Measurements from ENCODE around the gene ELOB.

ELOB gene

DNA sequence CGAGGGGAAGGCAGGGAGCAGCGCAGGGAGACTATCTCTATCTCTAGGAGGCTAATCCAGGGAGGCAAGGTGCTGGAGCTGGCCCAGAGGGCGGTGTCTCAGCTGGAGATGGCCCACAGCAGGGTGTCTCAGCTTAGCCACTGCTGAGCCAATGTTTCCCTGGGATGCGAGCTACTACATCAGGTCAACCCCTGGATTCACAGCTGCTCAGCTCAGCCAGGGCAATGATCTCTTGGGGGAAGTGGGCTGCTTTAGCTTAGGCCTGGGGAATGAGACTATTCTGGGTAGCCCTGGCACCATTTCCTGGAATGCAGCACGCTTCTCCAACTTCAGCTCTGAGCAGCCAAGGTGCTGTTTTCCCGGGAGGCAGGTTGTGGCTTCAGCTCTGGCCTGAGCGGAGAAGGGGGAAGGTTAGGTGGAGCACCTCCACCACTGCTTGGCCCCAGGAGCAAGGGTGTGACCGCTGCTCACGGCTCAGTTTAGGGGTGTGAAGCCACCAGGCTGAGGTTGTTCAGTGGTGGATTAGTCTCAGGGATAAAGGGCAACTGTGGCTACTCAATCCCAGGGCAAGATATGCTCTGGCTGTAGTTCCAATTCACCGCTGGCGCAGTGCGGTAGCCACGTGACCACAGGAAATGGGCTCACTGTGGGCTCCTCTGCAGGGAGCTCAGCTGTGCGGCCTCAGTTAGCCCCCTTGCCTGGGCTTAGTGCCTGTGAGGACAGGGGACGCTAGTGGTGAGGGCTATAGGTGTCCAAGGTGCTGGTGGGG lies 34.8 kb upstream of the ELOB start:
- in situ Hi-C loops (cut with MboI; ENCODE audit: low pct_unique_long_range_greater_than_20kb, low sequenced_read_pairs) = no loop called here
- DNase-seq = no peak

DNA sequence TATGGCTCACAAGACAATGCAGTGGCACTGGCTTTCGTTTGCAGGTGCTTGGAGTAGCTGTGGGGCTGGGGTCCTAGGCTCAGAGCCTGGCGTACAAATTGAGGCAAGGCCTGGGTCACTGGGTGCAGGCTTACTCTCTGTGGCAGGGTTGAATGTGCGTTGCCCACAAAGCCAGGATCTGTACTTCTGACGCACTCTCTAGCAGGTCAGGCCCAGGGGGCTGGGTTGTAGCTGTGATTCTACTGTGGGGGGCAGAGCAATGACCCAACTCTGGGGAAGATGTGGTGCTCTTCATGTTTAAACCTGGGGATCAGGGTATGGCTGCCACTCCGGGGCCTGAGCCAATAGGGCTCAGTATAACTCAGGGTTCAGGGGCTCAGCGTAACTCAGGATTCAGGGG lies 33.6 kb upstream of the ELOB start:
- in situ Hi-C loops (cut with MboI; ENCODE audit: low pct_unique_long_range_greater_than_20kb, low sequenced_read_pairs) = no loop called here
- no peak for DNase-seq

DNA sequence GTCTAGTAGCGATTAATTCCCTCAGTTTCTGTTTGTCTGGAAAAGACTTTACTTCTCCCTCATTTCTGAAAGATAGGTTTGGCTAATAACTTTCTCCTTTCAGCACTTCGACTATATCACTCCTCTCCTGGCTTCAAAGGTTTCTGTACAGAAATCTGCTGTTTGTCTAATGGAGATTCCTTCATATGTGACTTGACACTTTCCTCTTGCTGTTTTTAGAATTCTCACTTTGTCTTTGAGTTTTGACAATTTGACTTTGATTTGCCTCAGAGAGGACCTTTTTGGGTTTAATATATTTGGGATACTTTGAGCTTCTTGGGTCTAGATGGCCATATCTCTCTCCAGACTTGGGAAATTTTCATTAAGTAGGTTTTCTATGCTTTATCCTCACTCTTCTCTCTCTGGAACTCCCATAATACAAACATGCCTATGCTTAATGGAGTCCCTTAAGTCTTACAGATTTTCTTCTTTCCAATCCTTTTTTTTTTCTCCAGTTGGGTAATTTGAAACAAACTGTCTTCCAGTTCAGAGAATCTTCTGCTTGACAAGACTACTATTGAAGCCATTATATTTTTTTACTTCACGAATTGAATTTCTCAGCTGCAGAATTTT lies 32.2 kb upstream of the ELOB start:
- in situ Hi-C loops (cut with MboI; ENCODE audit: low pct_unique_long_range_greater_than_20kb, low sequenced_read_pairs) = no loop called here
- no peak for DNase-seq

DNA sequence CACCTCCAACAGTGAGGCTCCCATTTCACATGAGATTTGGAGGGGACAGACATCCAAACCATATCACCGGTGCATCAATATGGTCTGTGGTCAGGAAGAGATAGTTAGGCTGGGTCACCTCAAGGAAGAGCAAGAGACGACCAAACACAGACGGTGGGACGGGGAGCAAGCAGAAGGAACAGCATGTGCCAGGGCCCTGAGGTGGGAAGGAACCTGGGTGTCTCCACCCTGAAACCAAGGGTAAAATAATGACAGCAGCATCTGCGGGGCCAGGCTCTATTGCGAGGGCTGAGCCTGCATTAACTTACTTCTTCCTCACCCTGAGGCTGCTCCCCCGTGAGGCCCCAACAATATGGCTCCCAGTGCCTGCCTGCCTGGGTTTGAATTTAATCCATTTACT lies 31.1 kb upstream of the ELOB start:
- no peak for DNase-seq
- in situ Hi-C loops (cut with MboI; ENCODE audit: low pct_unique_long_range_greater_than_20kb, low sequenced_read_pairs) = no loop called here

DNA sequence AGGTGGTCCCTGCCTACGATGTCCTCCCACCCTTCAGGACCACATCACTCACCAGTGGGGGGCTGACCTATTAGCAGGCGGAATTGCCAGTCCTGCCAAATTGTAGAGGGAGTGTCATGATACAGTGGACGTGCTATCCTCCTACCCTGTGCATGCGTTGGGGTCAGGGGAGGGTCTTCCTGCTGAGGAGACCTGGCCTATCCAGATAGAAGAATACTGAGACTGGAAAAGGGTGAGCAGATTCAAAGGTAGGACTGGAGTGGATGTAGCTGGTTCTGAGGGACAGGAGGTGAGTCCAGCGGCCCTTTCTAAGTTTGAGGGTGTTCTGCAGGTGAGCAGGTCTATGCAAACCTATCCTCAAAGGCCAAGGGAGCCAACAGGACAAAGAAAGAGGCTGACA lies 29.2 kb upstream of the ELOB start:
- in situ Hi-C loops (cut with MboI; ENCODE audit: low pct_unique_long_range_greater_than_20kb, low sequenced_read_pairs) = no loop called here
- no peak for DNase-seq

DNA sequence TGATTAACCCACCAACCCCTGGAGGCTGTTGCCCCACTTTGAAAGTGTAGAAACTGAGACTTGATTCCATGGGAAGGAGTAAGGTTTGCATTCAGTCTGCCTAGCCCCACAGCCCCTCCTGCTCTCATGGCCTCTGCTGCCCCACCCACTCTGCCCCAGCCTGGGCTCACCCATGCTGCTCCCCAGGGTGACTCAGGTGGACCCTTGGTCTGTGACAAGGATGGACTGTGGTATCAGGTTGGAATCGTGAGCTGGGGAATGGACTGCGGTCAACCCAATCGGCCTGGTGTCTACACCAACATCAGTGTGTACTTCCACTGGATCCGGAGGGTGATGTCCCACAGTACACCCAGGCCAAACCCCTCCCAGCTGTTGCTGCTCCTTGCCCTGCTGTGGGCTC lies 27.6 kb upstream of the ELOB start:
- DNase-seq = no peak
- in situ Hi-C loops (cut with MboI; ENCODE audit: low pct_unique_long_range_greater_than_20kb, low sequenced_read_pairs) = no loop called here

DNA sequence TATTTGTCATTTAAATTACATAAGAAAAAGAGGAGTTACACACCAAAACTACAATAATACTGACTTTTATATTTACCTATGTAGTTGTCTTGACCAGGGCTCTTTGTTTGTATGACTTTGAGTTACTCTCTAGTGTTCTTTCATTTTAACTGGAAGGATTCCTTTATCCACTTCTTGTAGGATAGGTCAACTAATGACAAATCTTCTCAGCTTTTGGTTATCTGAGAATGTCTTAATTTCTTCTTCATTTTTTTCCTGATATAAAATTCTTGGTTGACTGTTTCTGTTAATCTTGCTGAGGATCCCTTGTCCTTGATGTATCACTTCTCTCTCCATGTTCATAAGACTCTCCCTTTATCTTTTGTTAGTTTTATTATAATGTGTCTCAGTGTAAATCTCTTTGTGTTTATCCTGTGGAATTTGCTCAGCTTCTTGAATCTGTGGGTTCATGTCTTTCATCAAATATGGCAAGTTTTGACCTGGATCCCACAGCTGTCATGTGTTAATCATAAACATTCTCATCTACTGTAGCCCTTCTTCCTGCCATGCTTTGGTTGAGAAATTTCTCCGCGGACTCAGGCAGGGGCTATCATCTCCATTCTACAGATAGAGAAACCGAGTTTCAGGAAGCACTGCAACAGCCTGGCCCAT lies 26.6 kb upstream of the ELOB start:
- no peak for DNase-seq
- in situ Hi-C loops (cut with MboI; ENCODE audit: low pct_unique_long_range_greater_than_20kb, low sequenced_read_pairs) = no loop called here

DNA sequence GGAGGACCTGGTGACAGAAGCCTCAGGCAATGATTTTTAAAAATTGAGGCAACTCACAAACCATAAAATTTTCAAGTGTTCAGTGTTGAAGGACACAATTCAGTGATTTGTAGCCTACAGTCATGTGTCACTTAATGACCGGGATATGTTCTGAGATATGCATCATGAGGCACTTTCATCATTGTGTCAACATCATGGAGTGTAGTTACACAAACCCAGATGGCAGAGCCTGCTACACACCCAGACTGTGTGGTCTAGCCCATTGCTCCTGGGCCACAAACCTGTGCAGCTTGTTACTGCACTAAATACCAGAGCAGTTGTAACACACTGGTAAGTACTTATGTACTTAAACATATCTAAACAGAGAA lies 22.8 kb upstream of the ELOB start:
- no peak for DNase-seq
- in situ Hi-C loops (cut with MboI; ENCODE audit: low pct_unique_long_range_greater_than_20kb, low sequenced_read_pairs) = no loop called here

DNA sequence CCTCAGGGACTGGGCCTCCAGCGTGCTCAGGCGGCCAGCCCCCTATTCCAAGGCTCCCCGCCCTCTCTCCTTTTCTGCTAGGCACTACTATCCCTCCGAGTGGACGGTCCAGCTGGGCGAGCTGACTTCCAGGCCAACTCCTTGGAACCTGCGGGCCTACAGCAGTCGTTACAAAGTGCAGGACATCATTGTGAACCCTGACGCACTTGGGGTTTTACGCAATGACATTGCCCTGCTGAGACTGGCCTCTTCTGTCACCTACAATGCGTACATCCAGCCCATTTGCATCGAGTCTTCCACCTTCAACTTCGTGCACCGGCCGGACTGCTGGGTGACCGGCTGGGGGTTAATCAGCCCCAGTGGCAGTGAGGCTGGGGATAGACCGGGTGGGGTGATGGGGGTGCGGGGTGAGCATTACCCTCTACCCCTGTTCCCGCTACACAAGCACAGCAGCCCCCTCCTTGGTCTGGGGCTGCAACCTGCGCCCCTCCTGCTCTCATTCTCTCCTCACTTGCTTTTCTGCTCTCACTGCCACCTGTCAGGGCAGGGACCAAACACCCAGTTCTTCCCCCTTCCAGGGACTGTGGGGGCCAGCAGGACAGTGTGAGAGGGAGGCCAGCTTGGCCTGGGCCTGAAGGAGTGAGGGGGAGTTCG lies 22.3 kb upstream of the ELOB start:
- in situ Hi-C loops (cut with MboI; ENCODE audit: low pct_unique_long_range_greater_than_20kb, low sequenced_read_pairs) = no loop called here
- DNase-seq = no peak

DNA sequence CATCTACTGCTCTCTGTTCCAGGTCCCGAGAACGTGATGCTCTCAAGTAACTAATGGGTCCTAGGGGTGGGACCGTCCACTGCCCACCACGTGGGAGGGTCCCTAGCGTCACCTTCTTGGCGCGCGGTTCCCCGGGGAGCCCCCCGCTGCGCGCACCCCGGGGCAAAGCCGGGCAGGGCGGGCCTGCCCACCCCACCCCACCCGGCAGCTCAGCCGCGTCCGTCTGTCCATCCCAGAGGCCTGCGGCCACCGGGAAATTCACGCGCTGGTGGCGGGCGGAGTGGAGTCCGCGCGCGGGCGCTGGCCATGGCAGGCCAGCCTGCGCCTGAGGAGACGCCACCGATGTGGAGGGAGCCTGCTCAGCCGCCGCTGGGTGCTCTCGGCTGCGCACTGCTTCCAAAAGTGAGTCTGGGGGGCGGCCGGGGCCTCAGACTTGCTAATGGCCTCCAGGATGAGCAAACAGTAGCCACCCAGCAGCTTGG lies 21.7 kb upstream of the ELOB start:
- in situ Hi-C loops (cut with MboI; ENCODE audit: low pct_unique_long_range_greater_than_20kb, low sequenced_read_pairs) = no loop called here
- DNase-seq = no peak

DNA sequence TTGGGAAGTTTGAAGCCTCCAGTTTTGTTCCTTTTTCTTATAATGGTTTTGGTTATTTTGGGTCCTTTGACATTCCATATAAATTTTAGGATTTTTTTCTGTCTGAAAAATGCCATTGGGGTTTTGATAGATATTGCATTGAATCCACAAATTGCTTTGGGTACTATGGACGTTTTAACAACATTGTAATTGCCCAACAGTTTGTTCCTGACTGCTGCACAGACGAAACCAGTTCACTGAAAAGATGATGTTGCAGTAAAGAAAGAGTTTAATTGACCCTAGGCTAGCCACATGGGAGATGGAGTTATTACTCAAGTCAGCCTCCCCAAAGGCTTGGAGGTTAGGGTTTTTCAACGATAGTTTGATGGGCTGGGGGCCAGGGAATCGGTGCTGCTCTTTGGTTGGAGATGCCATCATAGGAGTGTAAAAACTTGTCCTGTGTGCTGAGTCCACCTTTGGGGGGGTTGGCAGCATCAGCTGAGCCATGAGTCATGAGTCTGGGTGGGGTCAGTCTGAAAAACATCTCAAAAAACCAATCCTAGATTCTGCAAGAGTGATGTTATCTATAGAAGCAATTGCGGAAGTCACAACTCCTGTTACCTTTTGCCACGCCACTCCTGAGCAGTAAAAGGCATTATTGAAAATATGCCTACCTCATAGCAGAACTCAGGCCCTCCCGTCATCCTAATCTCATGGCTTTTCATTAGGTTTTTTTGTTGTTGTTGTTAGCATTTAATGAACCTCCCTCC lies 18.5 kb upstream of the ELOB start:
- no peak for DNase-seq
- in situ Hi-C loops (cut with MboI; ENCODE audit: low pct_unique_long_range_greater_than_20kb, low sequenced_read_pairs) = no loop called here

DNA sequence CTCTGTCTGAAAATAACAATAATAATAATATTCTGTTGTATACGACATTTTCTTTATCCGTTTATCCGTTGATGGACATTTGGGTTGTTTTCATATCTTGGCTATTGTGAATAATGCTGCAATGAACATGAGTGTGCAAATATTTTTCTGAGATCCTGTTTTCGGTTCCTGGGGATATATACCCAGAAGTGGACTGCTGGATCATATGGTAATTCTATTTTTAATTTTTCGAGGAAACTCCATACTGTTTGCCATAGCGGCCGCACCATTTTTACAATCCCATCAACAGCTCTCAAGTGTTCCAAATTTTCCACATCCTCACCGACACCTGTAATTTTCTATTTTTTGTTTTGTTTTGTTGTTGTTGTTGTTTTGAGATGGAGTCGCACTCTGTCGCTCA lies 15.9 kb upstream of the ELOB start:
- in situ Hi-C loops (cut with MboI; ENCODE audit: low pct_unique_long_range_greater_than_20kb, low sequenced_read_pairs) = no loop called here
- DNase-seq = no peak

DNA sequence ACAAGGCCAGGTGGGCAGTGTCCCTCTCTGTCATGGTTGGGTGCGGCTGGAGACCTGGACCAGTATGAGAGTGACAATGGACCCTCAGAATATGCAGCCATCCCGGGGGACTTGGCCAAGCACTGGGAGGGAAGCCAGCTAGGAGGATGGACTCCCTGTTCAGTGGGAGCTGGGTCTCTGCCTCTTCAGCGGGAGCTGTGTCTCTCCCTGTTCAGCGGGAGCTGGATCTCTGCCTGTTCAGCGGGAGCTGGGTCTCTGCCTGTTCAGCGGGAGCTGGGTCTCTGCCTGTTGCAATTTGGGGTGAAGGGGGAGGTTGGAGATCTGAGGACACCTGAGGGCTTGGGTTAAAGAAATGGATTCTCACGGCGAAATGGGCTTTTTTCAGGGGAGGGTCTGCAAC lies 14.1 kb upstream of the ELOB start:
- in situ Hi-C loops (cut with MboI; ENCODE audit: low pct_unique_long_range_greater_than_20kb, low sequenced_read_pairs) = no loop called here
- DNase-seq = no peak

DNA sequence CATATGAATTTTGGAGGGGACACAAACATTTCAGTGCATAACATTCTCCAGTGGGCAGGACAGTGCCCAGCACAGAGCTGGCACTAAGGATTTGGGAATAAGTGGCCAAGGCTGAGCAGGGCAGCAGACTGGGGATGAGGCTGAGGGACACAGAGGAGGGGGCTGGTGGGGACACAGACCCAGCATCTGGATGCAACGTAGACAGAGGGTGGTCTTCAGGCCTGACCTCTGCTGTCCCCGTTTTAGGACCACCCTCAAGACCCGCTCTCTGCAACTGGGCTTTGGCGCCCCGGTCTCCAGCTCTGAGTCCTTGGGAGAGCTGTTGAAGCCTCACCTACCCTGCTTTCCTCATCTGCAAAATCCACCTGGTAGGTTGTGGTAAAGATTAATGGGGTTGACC lies 13.6 kb upstream of the ELOB start:
- DNase-seq = no peak
- in situ Hi-C loops (cut with MboI; ENCODE audit: low pct_unique_long_range_greater_than_20kb, low sequenced_read_pairs) = no loop called here

DNA sequence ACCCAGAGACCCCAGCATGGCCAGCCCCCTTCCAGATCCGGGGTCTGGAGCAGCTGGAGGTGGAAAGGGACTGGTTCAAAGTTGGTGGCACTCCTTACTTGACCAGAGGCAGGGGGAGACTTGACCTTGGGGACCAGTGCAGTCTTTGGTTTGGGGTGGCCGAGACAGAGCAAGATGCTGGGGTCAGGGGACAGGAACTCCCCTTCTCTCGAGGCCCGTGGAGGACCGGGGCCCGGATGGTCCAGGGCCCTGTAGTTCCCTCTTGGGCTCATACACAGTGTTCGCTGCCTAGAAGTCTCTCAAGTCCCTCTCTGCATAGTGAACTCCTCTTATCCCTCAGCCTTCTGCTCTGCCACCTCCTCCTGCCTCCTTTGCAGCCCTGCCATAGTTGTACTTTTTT lies 10.9 kb upstream of the ELOB start:
- in situ Hi-C loops (cut with MboI; ENCODE audit: low pct_unique_long_range_greater_than_20kb, low sequenced_read_pairs) = no loop called here
- DNase-seq = no peak

DNA sequence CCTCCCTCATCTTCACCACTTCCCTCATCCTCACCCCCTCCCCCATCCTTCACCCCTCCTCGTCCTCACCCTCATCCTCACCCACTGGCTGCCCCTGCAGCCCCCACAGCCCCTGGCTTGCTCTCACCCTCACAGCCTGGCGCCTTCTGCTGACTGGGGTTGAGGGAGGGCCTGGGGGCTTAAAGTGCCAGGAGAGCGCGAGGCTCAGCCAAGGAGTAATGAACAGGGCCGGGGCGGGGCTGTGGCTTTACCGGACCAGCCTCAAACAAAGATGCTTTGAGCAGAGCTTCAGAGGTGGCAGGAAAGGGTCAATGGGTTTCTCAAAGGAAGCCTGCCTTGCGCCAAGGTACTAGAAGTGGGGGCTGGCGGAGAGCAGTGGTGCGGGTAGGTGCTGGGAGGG lies 10.3 kb upstream of the ELOB start, which contains the start of gene PRSS33:
PRSS33 (minus strand) TSS at position 155 of the 400 bp plus-strand sequence. CDS start 1,013 bp downstream, outside the sequence.
- no peak for DNase-seq
- in situ Hi-C loops (cut with MboI; ENCODE audit: low pct_unique_long_range_greater_than_20kb, low sequenced_read_pairs) = no loop called here

DNA sequence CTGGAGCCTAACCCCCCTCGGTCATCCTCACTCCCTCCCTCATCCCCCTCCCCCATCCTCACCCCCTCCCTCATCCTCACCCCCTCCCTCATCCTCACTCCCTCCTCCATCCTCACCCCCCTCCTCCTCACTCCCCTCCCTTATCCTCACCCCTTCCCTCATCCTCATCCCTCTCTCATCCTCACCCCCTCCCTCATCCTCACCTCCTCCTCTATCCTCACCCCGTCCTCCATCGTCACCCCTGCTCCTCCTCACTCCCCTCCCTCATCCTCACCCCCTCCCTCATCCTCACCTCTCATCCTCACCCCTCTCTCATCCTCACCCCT lies 9.7 kb upstream of the ELOB start:
- in situ Hi-C loops (cut with MboI; ENCODE audit: low pct_unique_long_range_greater_than_20kb, low sequenced_read_pairs) = no loop called here
- DNase-seq = no peak

DNA sequence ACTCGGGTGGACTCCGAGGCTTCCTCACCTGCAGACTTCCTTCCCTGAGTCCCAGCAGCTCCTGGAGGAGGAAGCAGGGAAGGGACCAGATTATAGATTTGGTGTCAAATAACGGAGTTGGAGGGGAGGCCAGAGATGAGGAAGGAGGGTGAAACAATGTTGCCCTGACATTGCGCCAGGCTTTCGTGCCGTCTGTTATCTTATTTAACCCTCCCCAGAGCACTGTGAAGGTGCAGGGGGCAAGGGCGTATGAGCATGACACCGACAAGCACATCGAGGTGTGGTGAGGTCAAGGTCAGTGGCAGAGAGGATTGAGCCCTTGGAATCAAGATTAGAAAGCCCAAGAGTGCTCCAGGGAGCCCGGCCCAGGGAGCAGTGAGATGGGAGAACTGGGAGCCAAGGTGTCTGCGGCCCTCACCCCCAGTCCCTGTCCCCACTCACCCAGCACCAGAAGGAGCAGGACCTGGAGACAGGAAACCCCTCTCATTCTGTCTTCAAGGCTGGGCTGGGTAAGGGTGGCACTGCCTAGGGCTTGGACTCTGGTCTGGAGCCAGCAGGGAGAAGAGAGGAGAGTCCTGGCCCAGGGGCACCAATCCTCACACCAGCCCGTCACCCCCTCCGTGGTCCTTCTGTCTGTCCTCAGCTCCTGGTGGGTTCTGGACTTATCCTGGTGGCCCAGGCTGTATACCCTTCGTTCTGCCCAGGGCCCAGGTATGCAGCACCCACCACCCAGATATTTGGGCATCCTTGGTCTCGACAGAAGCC lies 9.2 kb upstream of the ELOB start:
- DNase-seq = no peak
- in situ Hi-C loops (cut with MboI; ENCODE audit: low pct_unique_long_range_greater_than_20kb, low sequenced_read_pairs) = no loop called here

Measured in KBM-7 (cell line).